HCT116 (cell line): ENCODE results near the gene TGDS. TPM values are rescaled to one million over a fixed set of nuclear protein-coding genes. Genes with fewer than 3 reads are reported as not detected.

ENCODE experiments used
- ATAC-seq: fragments of 200-7000 bp; cut with Tn5 transposase; 2 replicates; pipeline ENCODE4 v1.9.1; 2020; ENCODE audit warnings: mild to moderate bottlenecking, moderate library complexity
- BruUV-seq: library from RNA; stranded (reverse); fragments of 400-500 nt; replicated peaks from 2 replicates; lab custom pipeline; 2021; lab: Mats Ljungman, UMichigan
- CTCF ChIA-PET: fragments of 300-600 bp; sonication (Branson Sonifier 250); formaldehyde crosslinking; loops from one replicate; lab custom pipeline; 2021; ENCODE audit warnings: antibody characterized with exemption; lab: Charles Lee
- POLR2A ChIA-PET: fragments of 300-600, 350-600 bp; sonication (Branson Sonifier 250); formaldehyde crosslinking; loops from one replicate; lab custom pipeline; 2021; ENCODE audit warnings: antibody characterized with exemption; lab: Charles Lee
- RAD21 ChIA-PET, 2 experiments: fragments of 300-600 bp; sonication (Branson Sonifier 250); formaldehyde crosslinking; loops; one replicate each; lab custom pipeline; 2023; ENCODE audit warnings: low total read pairs in 2 of 2; ENCODE audit not compliant: uncharacterized antibody in 2 of 2, unreplicated experiment in 2 of 2, low non-redundant PET in 1 of 2; lab: Charles Lee
- DNase-seq: peaks from one replicate; pipeline ENCODE4 v3.0.0-alpha.2; 2010; ENCODE audit warnings: low read depth, low spot score
- H2AFZ ChIP-seq: fragments of 200-600 bp; shearing (Covaris generic), sonication (generic); 2 replicates; pipeline ENCODE4 v1.6.1; 2017; ENCODE audit warnings: low read depth, mixed run types, mixed read lengths, antibody characterized with exemption, low read length; ENCODE audit not compliant: poor library complexity, severe bottlenecking
- H3K27ac ChIP-seq: 2 replicates; pipeline ENCODE4 v1.5.1; 2012; ENCODE audit warnings: low read depth, low read length
- H3K27me3 ChIP-seq: fragments of 200-600 bp; sonication (generic); 2 replicates; pipeline ENCODE4 v1.6.1; 2016; ENCODE audit warnings: mixed run types, low read length, mixed read lengths; ENCODE audit not compliant: insufficient read depth
- H3K36me3 ChIP-seq, 2 experiments: fragments of 200-500 bp in 1 of 2; fragments of 200-600 bp in 1 of 2; sonication (Bioruptor generic) in 1 of 2; sonication (generic) in 1 of 2; 2 replicates each; pipeline versions ENCODE4 v1.5.1 to v1.6.1; 2014 to 2016; ENCODE audit warnings: low read length in 2 of 2, inconsistent platforms in 1 of 2, mixed read lengths in 1 of 2, mixed run types in 1 of 2; ENCODE audit not compliant: insufficient read depth in 2 of 2, control insufficient read depth in 1 of 2
- H3K4me1 ChIP-seq, 2 experiments: fragments of 200-600 bp in 1 of 2; sonication (generic) in 1 of 2; 2 replicates each; pipeline versions ENCODE4 v1.5.1 to v1.6.1; 2012 to 2017; ENCODE audit warnings: low read length in 2 of 2, inconsistent platforms in 1 of 2, mild to moderate bottlenecking in 1 of 2, mixed read lengths in 1 of 2, mixed run types in 1 of 2, moderate library complexity in 1 of 2; ENCODE audit not compliant: insufficient read depth in 2 of 2, control insufficient read depth in 1 of 2
- H3K4me2 ChIP-seq: fragments of 200-600 bp; sonication (generic); 2 replicates; pipeline ENCODE4 v1.6.1; 2017; ENCODE audit warnings: mixed run types, low read length, mixed read lengths
- H3K4me3 ChIP-seq, 2 experiments: fragments of 200-600 bp in 1 of 2; sonication (generic) in 1 of 2; replicated peaks in 1 of 2; 2 replicates each; pipeline ENCODE4 v1.5.1; 2011 to 2016; ENCODE audit warnings: low read length in 2 of 2, control low read depth in 1 of 2, low read depth in 1 of 2, mild to moderate bottlenecking in 1 of 2, mixed read lengths in 1 of 2, mixed run types in 1 of 2
- H3K79me2 ChIP-seq: fragments of 200-600 bp; sonication (generic); 2 replicates; pipeline ENCODE4 v1.6.1; 2017; ENCODE audit warnings: mild to moderate bottlenecking, mixed run types, low read length, moderate library complexity, mixed read lengths; ENCODE audit not compliant: insufficient read depth
- H3K9ac ChIP-seq: fragments of 200-600 bp; sonication (generic); 2 replicates; pipeline ENCODE4 v1.6.1; 2016; ENCODE audit warnings: low read length, mixed read lengths
- H3K9me2 ChIP-seq: fragments of 200-600 bp; sonication (generic), shearing (Covaris generic); 2 replicates; pipeline ENCODE4 v1.6.1; 2017; ENCODE audit warnings: mixed run types, mild to moderate bottlenecking, moderate library complexity; ENCODE audit not compliant: insufficient read depth
- H3K9me3 ChIP-seq, 2 experiments: fragments of 200-500 bp in 1 of 2; fragments of 200-600 bp in 1 of 2; sonication (Bioruptor generic) in 1 of 2; sonication (generic) in 1 of 2; 2 replicates each; pipeline ENCODE4 v1.6.1; 2014 to 2017; ENCODE audit warnings: low read length in 2 of 2, mixed read lengths in 2 of 2, inconsistent platforms in 1 of 2, low read depth in 1 of 2, mild to moderate bottlenecking in 1 of 2, mixed run types in 1 of 2, moderate library complexity in 1 of 2; ENCODE audit not compliant: control insufficient read depth in 1 of 2, insufficient read depth in 1 of 2
- H4K20me1 ChIP-seq: fragments of 200-600 bp; sonication (generic), shearing (Covaris generic); 2 replicates; pipeline ENCODE4 v1.6.1; 2017; ENCODE audit warnings: mixed run types, mild to moderate bottlenecking, moderate library complexity; ENCODE audit not compliant: insufficient read depth
- CBX3 ChIP-seq: IDR thresholded peaks from 2 replicates; pipeline ENCODE4 v1.6.1; 2012; ENCODE audit warnings: low read depth
- CTCF ChIP-seq, 3 experiments: fragments of 200-600 bp in 1 of 3; sonication (generic) in 1 of 3; IDR thresholded peaks in 2 of 3; conservative IDR thresholded peaks in 1 of 3; 2 replicates each; pipeline ENCODE4 v1.5.1; 2012 to 2017; ENCODE audit warnings: low read depth in 2 of 3, low read length in 2 of 3, antibody characterized with exemption in 1 of 3, borderline replicate concordance in 1 of 3, control low read depth in 1 of 3, mild to moderate bottlenecking in 1 of 3, mixed read lengths in 1 of 3, mixed run types in 1 of 3, moderate library complexity in 1 of 3; ENCODE audit not compliant: insufficient read depth in 1 of 3
- ELF1 ChIP-seq: IDR thresholded peaks from 2 replicates; pipeline ENCODE4 v1.6.1; 2012; ENCODE audit warnings: low read depth, borderline replicate concordance
- EZH2 ChIP-seq: fragments of 200-600 bp; sonication (generic); IDR thresholded peaks from 2 replicates; pipeline ENCODE4 v1.6.1; 2017; ENCODE audit warnings: antibody characterized with exemption, mixed run types
- RAD21 ChIP-seq: IDR thresholded peaks from 2 replicates; pipeline ENCODE4 v1.6.1; 2012; ENCODE audit warnings: low read depth, mild to moderate bottlenecking
- SIN3A ChIP-seq: IDR thresholded peaks from 2 replicates; pipeline ENCODE4 v1.6.1; 2012; ENCODE audit warnings: low read depth
- SP1 ChIP-seq: IDR thresholded peaks from 2 replicates; pipeline ENCODE4 v1.6.1; 2012; ENCODE audit warnings: low read depth
- intact Hi-C: fragments of 100-400 bp; cut with micrococcal nuclease; formaldehyde crosslinking; loops from 2 replicates; pipeline ENCODE4 v1.10.0; 2022
- total RNA-seq: library from RNA; stranded (reverse); gene quantifications from one replicate; pipeline ENCODE4 v1.2.1, GENCODE V29; 2021; ENCODE audit not compliant: unreplicated experiment
- TF ChIP-seq, protein P1 (sequence below): IDR thresholded peaks from 2 replicates; pipeline ENCODE4 v1.6.1; 2012
- TF ChIP-seq, protein P2 (sequence below): IDR thresholded peaks from 2 replicates; pipeline ENCODE4 v1.6.1; 2012; ENCODE audit warnings: low read depth

Gene TGDS
- total RNA-seq, 1 experiment from 2014 or later, result 16.9 TPM

GRCh38 chr13:94558716-94559115 is 37.2 kb downstream of the TGDS start:
- H3K9me2 ChIP-seq, result no peaks in the 10 kb centered on the region
- H3K27me3 ChIP-seq, result no peaks in the 10 kb centered on the region
- ChIA-PET POLR2A (no interaction called here), RAD21 (no interaction called here), CTCF (no interaction called here)
- DNase-seq (no peak), ATAC-seq (no peak)
- no TSS peak for BruUV-seq
- TF ChIP-seq, protein P1, sequence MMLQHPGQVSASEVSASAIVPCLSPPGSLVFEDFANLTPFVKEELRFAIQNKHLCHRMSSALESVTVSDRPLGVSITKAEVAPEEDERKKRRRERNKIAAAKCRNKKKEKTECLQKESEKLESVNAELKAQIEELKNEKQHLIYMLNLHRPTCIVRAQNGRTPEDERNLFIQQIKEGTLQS, result no peak
- TF ChIP-seq CBX3, result no peak
- no peak for TF ChIP-seq ELF1
- no peak for TF ChIP-seq SP1
- TF ChIP-seq RAD21, result no peak
- no peak for TF ChIP-seq EZH2
- no peak for TF ChIP-seq SIN3A
- TF ChIP-seq, protein P2, sequence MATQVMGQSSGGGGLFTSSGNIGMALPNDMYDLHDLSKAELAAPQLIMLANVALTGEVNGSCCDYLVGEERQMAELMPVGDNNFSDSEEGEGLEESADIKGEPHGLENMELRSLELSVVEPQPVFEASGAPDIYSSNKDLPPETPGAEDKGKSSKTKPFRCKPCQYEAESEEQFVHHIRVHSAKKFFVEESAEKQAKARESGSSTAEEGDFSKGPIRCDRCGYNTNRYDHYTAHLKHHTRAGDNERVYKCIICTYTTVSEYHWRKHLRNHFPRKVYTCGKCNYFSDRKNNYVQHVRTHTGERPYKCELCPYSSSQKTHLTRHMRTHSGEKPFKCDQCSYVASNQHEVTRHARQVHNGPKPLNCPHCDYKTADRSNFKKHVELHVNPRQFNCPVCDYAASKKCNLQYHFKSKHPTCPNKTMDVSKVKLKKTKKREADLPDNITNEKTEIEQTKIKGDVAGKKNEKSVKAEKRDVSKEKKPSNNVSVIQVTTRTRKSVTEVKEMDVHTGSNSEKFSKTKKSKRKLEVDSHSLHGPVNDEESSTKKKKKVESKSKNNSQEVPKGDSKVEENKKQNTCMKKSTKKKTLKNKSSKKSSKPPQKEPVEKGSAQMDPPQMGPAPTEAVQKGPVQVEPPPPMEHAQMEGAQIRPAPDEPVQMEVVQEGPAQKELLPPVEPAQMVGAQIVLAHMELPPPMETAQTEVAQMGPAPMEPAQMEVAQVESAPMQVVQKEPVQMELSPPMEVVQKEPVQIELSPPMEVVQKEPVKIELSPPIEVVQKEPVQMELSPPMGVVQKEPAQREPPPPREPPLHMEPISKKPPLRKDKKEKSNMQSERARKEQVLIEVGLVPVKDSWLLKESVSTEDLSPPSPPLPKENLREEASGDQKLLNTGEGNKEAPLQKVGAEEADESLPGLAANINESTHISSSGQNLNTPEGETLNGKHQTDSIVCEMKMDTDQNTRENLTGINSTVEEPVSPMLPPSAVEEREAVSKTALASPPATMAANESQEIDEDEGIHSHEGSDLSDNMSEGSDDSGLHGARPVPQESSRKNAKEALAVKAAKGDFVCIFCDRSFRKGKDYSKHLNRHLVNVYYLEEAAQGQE, result no peak
- no peak for TF ChIP-seq CTCF (IDR thresholded peaks at IDR 0.05 in 2 of 3, conservative IDR thresholded peaks at IDR 0.05 in 1 of 3; ENCODE audit: borderline replicate concordance in 1 of 3, insufficient read depth in 1 of 3, low read depth in 2 of 3, low read length in 2 of 3)
- no peak overlapping the region for H3K4me3 ChIP-seq
- no peak overlapping the region for H2AFZ ChIP-seq
- H3K9me3 ChIP-seq, result no peaks in the 10 kb centered on the region
- no peaks in the 10 kb centered on the region for H4K20me1 ChIP-seq
- no peak overlapping the region for H3K27ac ChIP-seq
- no peaks in the 10 kb centered on the region for H3K36me3 ChIP-seq
- H3K79me2 ChIP-seq, result no peaks in the 10 kb centered on the region
- intact Hi-C loops, result no loop called here
- H3K9ac ChIP-seq, result no peak overlapping the region
- no peak overlapping the region for H3K4me2 ChIP-seq
- H3K4me1 ChIP-seq, result no peaks in the 10 kb centered on the region
